KMS-11 (cell line): ENCODE data around the gene TTC17.

Experiments
- H2AFZ ChIP-seq: fragments of 200-600 bp; sonication (generic); 2 replicates; pipeline ENCODE4 v1.6.1; 2016; ENCODE audit warnings: antibody characterized with exemption, mixed run types, low read depth
- H3K27ac ChIP-seq: fragments of 200-600 bp; sonication (generic); 2 replicates; pipeline ENCODE4 v1.6.1; 2016; ENCODE audit warnings: mild to moderate bottlenecking, mixed run types
- H3K27me3 ChIP-seq: fragments of 200-600 bp; sonication (generic); 2 replicates; pipeline ENCODE4 v1.6.1; 2017; ENCODE audit warnings: mild to moderate bottlenecking, low read depth, mixed run types, moderate library complexity; ENCODE audit not compliant: insufficient read depth
- H3K36me3 ChIP-seq: fragments of 200-600 bp; sonication (generic); 2 replicates; pipeline ENCODE4 v1.6.1; 2017; ENCODE audit warnings: mild to moderate bottlenecking, mixed run types; ENCODE audit not compliant: insufficient read depth
- H3K4me1 ChIP-seq: fragments of 200-600 bp; sonication (generic); 2 replicates; pipeline ENCODE4 v1.6.1; 2016; ENCODE audit warnings: mild to moderate bottlenecking, low read depth, mixed run types; ENCODE audit not compliant: poor library complexity, severe bottlenecking
- H3K4me2 ChIP-seq: fragments of 200-600 bp; sonication (generic); 2 replicates; pipeline ENCODE4 v1.7.0; 2016; ENCODE audit warnings: mild to moderate bottlenecking, mixed run types
- H3K4me3 ChIP-seq: fragments of 200-600 bp; sonication (generic); IDR thresholded peaks from 2 replicates; pipeline ENCODE4 v1.6.1; 2017; ENCODE audit warnings: low read depth, low read length, mixed read lengths; ENCODE audit not compliant: insufficient read depth
- H3K79me2 ChIP-seq: fragments of 200-600 bp; sonication (generic); 2 replicates; pipeline ENCODE4 v1.6.1; 2016; ENCODE audit warnings: low read depth, mixed run types; ENCODE audit not compliant: insufficient read depth
- H3K9ac ChIP-seq: fragments of 200-600 bp; sonication (generic); 2 replicates; pipeline ENCODE4 v1.6.1; 2016; ENCODE audit warnings: mild to moderate bottlenecking, mixed run types
- H4K20me1 ChIP-seq: fragments of 200-600 bp; sonication (generic); 2 replicates; pipeline ENCODE4 v1.6.1; 2016; ENCODE audit warnings: mild to moderate bottlenecking, mixed run types; ENCODE audit not compliant: insufficient read depth
- CTCF ChIP-seq: fragments of 200-600 bp; sonication (generic); conservative IDR thresholded peaks from 2 replicates; pipeline ENCODE4 v1.6.1; 2017; ENCODE audit warnings: low read depth, mild to moderate bottlenecking, antibody characterized with exemption, low read length, moderate library complexity, mixed read lengths

TTC17 gene

DNA sequence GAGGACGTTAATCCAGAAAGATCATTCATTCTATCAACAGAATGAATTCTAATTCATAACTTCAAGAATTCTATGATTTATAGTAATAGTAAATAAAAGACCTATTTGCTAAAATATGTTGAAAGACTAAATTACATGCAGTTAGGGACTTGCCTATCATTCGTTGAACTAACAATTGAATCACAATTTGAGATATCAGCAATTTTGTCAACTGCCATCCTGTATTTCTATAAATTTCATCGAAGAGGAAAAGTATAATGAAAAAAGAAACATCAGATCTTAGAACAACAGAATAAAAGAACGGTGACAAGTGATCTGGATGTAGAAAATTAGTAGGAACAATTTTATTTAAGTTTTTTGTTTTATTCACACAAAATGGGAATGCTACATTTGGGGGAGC, 4.4 kb upstream of the TTC17 start:
- H2AFZ ChIP-seq: no peak overlapping the region
- H3K4me3 ChIP-seq: no peak overlapping the region
- H3K9ac ChIP-seq: no peak overlapping the region
- H3K79me2 ChIP-seq: peaks cover 2% of the 10 kb centered on the region; the same call in 1 of the 2 replicates
- H3K27me3 ChIP-seq: no peaks in the 10 kb centered on the region
- no peaks in the 10 kb centered on the region for H3K36me3 ChIP-seq
- H4K20me1 ChIP-seq: no peaks in the 10 kb centered on the region
- TF ChIP-seq CTCF: no peak
- H3K27ac ChIP-seq: no peak overlapping the region
- peaks cover 6% of the 10 kb centered on the region for H3K4me1 ChIP-seq
- no peak overlapping the region for H3K4me2 ChIP-seq

DNA sequence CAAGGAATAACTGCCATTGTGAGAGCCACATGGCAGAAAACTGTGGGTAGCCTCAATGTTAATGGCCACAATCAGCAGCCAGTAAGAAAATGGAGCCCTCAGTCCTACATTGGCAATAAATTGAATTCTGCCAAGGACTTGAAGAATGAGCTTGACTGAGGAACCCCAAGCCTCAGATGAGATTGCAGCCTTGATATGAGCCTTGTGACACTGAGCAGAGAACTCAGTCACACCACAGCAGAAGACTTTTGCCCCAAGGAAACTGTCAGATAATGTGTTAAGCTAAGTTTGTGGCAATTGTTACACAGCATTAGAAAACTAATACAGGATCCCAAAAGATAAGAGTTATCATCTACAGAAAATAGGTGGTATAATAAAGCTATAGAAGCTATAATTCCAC, 2.4 kb upstream of the TTC17 start:
- H3K36me3 ChIP-seq: no peaks in the 10 kb centered on the region
- H3K4me3 ChIP-seq: no peak overlapping the region
- no peak overlapping the region for H3K4me2 ChIP-seq
- H3K9ac ChIP-seq: no peak overlapping the region
- peaks cover 22% of the 10 kb centered on the region for H3K79me2 ChIP-seq
- peaks cover 17% of the 10 kb centered on the region for H3K4me1 ChIP-seq
- H2AFZ ChIP-seq: no peak overlapping the region
- no peaks in the 10 kb centered on the region for H4K20me1 ChIP-seq
- no peak overlapping the region for H3K27ac ChIP-seq
- TF ChIP-seq CTCF: no peak
- no peaks in the 10 kb centered on the region for H3K27me3 ChIP-seq

GRCh38 chr11:43358279-43358800, 380 bp upstream of the TTC17 start:
- Histone ChIP-seq H3K27ac (peak overlapping the region; percentile 92; the same call in 1 of the 2 replicates), H4K20me1 (no peaks in the 10 kb centered on the region), H3K4me2 (peak overlapping the region; percentile 63), H3K27me3 (no peaks in the 10 kb centered on the region), H3K4me1 (peaks cover 20% of the 10 kb centered on the region), H3K36me3 (no peaks in the 10 kb centered on the region), H3K4me3 (no peak overlapping the region), H3K79me2 (peaks cover 42% of the 10 kb centered on the region), H3K9ac (peak overlapping the region; percentile 95), H2AFZ (peak overlapping the region; percentile 77)
- TF ChIP-seq CTCF: no peak

GRCh38 chr11:43359422-43359818, 700 bp downstream of the TTC17 start:
- Histone ChIP-seq H3K79me2 (peaks cover 53% of the 10 kb centered on the region), H3K9ac (peak overlapping the region; percentile 95), H3K4me2 (peak overlapping the region; percentile 86), H3K27ac (peak overlapping the region; percentile 92), H3K4me1 (peaks cover 20% of the 10 kb centered on the region), H4K20me1 (no peaks in the 10 kb centered on the region), H3K27me3 (no peaks in the 10 kb centered on the region), H3K4me3 (peak overlapping the region; percentile 23), H3K36me3 (no peaks in the 10 kb centered on the region), H2AFZ (peak overlapping the region; percentile 77)
- no peak for TF ChIP-seq CTCF
